ENCODE data around the gene DNAH6. TPM values are rescaled to one million over a fixed set of nuclear protein-coding genes. Genes with fewer than 3 reads are reported as not detected.

Gene DNAH6
- total RNA-seq, 1 experiment from 2014 or later: 1.6 TPM

- RAD21 ChIA-PET (ENCODE audit: low non-redundant PET in 1 of 2, low total read pairs in 2 of 2, uncharacterized antibody in 2 of 2, unreplicated experiment in 2 of 2): no interaction called here
- no TSS peak for BruUV-seq (replicated peaks)
- POLR2A ChIA-PET: no interaction called here
- no peaks in the 10 kb centered on the region; a peak in 2 of 4 replicates for H3K4me1 ChIP-seq (ENCODE audit: control insufficient read depth in 1 of 2, insufficient read depth in 2 of 2, low read length in 2 of 2)
- no peak overlapping the region for H2AFZ ChIP-seq (ENCODE audit: low read depth, low read length, poor library complexity, severe bottlenecking)
- no peaks in the 10 kb centered on the region for H3K9me2 ChIP-seq (ENCODE audit: insufficient read depth)
- DNase-seq (ENCODE audit: low read depth, low spot score): no peak
- H4K20me1 ChIP-seq (ENCODE audit: insufficient read depth): no peaks in the 10 kb centered on the region
- no peak overlapping the region for H3K9ac ChIP-seq (ENCODE audit: low read length)
- H3K4me3 ChIP-seq (replicated peaks in 1 of 2; ENCODE audit: low read depth in 1 of 2, low read length in 2 of 2): no peak overlapping the region
- H3K4me2 ChIP-seq (ENCODE audit: low read length): no peak overlapping the region
- CTCF ChIA-PET: no interaction called here
- TF ChIP-seq EZH2 (IDR thresholded peaks at IDR 0.05) (no peak), CBX3 (IDR thresholded peaks at IDR 0.05; ENCODE audit: low read depth) (no peak), SIN3A (IDR thresholded peaks at IDR 0.05; ENCODE audit: low read depth) (no peak), MAX (IDR thresholded peaks at IDR 0.05) (no peak), ELF1 (IDR thresholded peaks at IDR 0.05; ENCODE audit: borderline replicate concordance, low read depth) (no peak)
- H3K79me2 ChIP-seq (ENCODE audit: insufficient read depth, low read length): no peaks in the 10 kb centered on the region
- H3K9me3 ChIP-seq (ENCODE audit: control insufficient read depth in 1 of 2, insufficient read depth in 1 of 2, low read depth in 1 of 2, low read length in 2 of 2): no peaks in the 10 kb centered on the region
- H3K27me3 ChIP-seq (ENCODE audit: insufficient read depth, low read length): no peaks in the 10 kb centered on the region
- H3K27ac ChIP-seq (ENCODE audit: low read depth, low read length): no peak overlapping the region
- intact Hi-C loops (cut with micrococcal nuclease): no loop called here
- no peak for ATAC-seq
- no peaks in the 10 kb centered on the region for H3K36me3 ChIP-seq (ENCODE audit: control insufficient read depth in 1 of 2, insufficient read depth in 2 of 2, low read length in 2 of 2)
Measured at GRCh38 chr2:84491256-84491655, 25.0 kb upstream of the DNAH6 start.

- DNase-seq (ENCODE audit: low read depth, low spot score): no peak
- no peaks in the 10 kb centered on the region for H3K36me3 ChIP-seq (ENCODE audit: control insufficient read depth in 1 of 2, insufficient read depth in 2 of 2, low read length in 2 of 2)
- no peak overlapping the region for H2AFZ ChIP-seq (ENCODE audit: low read depth, low read length, poor library complexity, severe bottlenecking)
- intact Hi-C loops (cut with micrococcal nuclease): no loop called here
- ChIA-PET RAD21 (ENCODE audit: low non-redundant PET in 1 of 2, low total read pairs in 2 of 2, uncharacterized antibody in 2 of 2, unreplicated experiment in 2 of 2) (no interaction called here), CTCF (no interaction called here), POLR2A (no interaction called here)
- BruUV-seq (replicated peaks): no TSS peak
- H3K79me2 ChIP-seq (ENCODE audit: insufficient read depth, low read length): no peaks in the 10 kb centered on the region
- H3K4me2 ChIP-seq (ENCODE audit: low read length): no peak overlapping the region
- no peaks in the 10 kb centered on the region for H3K9me2 ChIP-seq (ENCODE audit: insufficient read depth)
- no peak overlapping the region for H3K27ac ChIP-seq (ENCODE audit: low read depth, low read length)
- H3K9ac ChIP-seq (ENCODE audit: low read length): no peak overlapping the region
- H4K20me1 ChIP-seq (ENCODE audit: insufficient read depth): no peaks in the 10 kb centered on the region
- H3K27me3 ChIP-seq (ENCODE audit: insufficient read depth, low read length): no peaks in the 10 kb centered on the region
- ATAC-seq: no peak
- TF ChIP-seq, protein P1, sequence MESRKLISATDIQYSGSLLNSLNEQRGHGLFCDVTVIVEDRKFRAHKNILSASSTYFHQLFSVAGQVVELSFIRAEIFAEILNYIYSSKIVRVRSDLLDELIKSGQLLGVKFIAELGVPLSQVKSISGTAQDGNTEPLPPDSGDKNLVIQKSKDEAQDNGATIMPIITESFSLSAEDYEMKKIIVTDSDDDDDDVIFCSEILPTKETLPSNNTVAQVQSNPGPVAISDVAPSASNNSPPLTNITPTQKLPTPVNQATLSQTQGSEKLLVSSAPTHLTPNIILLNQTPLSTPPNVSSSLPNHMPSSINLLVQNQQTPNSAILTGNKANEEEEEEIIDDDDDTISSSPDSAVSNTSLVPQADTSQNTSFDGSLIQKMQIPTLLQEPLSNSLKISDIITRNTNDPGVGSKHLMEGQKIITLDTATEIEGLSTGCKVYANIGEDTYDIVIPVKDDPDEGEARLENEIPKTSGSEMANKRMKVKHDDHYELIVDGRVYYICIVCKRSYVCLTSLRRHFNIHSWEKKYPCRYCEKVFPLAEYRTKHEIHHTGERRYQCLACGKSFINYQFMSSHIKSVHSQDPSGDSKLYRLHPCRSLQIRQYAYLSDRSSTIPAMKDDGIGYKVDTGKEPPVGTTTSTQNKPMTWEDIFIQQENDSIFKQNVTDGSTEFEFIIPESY (IDR thresholded peaks at IDR 0.05; ENCODE audit: extremely low read depth, insufficient replicate concordance, low read length): no peak
- TF ChIP-seq ZFX (IDR thresholded peaks at IDR 0.05) (no peak), POLR2A (IDR thresholded peaks at IDR 0.05; ENCODE audit: borderline replicate concordance, extremely low read depth, insufficient read depth, insufficient read length) (no peak), CBX3 (IDR thresholded peaks at IDR 0.05; ENCODE audit: low read depth) (no peak), ELF1 (IDR thresholded peaks at IDR 0.05; ENCODE audit: borderline replicate concordance, low read depth) (no peak), CEBPB (IDR thresholded peaks at IDR 0.05; ENCODE audit: low read depth) (no peak)
- H3K9me3 ChIP-seq (ENCODE audit: control insufficient read depth in 1 of 2, insufficient read depth in 1 of 2, low read depth in 1 of 2, low read length in 2 of 2): no peaks in the 10 kb centered on the region
- no peaks in the 10 kb centered on the region; a peak in 1 of 4 replicates for H3K4me1 ChIP-seq (ENCODE audit: control insufficient read depth in 1 of 2, insufficient read depth in 2 of 2, low read length in 2 of 2)
- H3K4me3 ChIP-seq (replicated peaks in 1 of 2; ENCODE audit: low read depth in 1 of 2, low read length in 2 of 2): no peak overlapping the region
Measured at GRCh38 chr2:84491741-84492140, 24.6 kb upstream of the DNAH6 start.
